ENCODE data around the gene PDE5A. TPM values are rescaled to one million over a fixed set of nuclear protein-coding genes. Genes with fewer than 3 reads are reported as not detected.

Gene PDE5A
- polyA plus RNA-seq, 3 donors = 0.80 to 0.82 TPM; not detected in 1

- H3K27me3 Mint-ChIP-seq (ENCODE audit: low read depth in 3 of 3) = peaks cover 0 to 2% (median 0%) of the 10 kb centered on the region in 3 donors
- Histone ChIP-seq H3K4me3 (replicated peaks in 1 of 3; ENCODE audit: low read depth in 2 of 3, low read length in 3 of 3) (no peak overlapping the region), H3K4me2 (replicated peaks; ENCODE audit: extremely low read depth, low read length, poor library complexity, severe bottlenecking) (no peak overlapping the region), H3K4me1 (ENCODE audit: control insufficient read depth in 1 of 2, insufficient read depth in 2 of 2, low read length in 2 of 2) (no peaks in the 10 kb centered on the region), H3K9me3 (replicated peaks in 1 of 2; ENCODE audit: control insufficient read depth in 1 of 2, insufficient read depth in 1 of 2, low read length in 2 of 2) (peaks cover 0 to 3% of the 10 kb centered on the region in 2 donors), H3K9ac (ENCODE audit: insufficient read depth, low read length, poor library complexity, severe bottlenecking) (no peak overlapping the region), H3K36me3 (replicated peaks in 1 of 2; ENCODE audit: control insufficient read depth in 1 of 2, insufficient read depth in 2 of 2, low read length in 2 of 2) (no peaks in the 10 kb centered on the region), H3K27me3 (ENCODE audit: control insufficient read depth in 2 of 2, insufficient read depth in 2 of 2, low read length in 2 of 2) (no peaks in the 10 kb centered on the region), H4K20me1 (ENCODE audit: insufficient read depth, low read length) (no peaks in the 10 kb centered on the region), H2AFZ (ENCODE audit: insufficient read depth, low read depth, low read length, poor library complexity, severe bottlenecking) (no peak overlapping the region), H3K27ac (ENCODE audit: low read depth in 1 of 2, low read length in 2 of 2) (no peak overlapping the region), H3K79me2 (ENCODE audit: insufficient read depth, low read length) (no peaks in the 10 kb centered on the region)
- no peak overlapping the region for H3K27ac Mint-ChIP-seq
- no peak for DNase-seq
- TF ChIP-seq CTCF (IDR thresholded peaks at IDR 0.05) = no peak
- intact Hi-C loops (cut with micrococcal nuclease) = no loop called here
- H3K36me3 Mint-ChIP-seq = no peaks in the 10 kb centered on the region
- H3K4me1 Mint-ChIP-seq = no peaks in the 10 kb centered on the region
- H3K9me3 Mint-ChIP-seq = peaks cover 0 to 7% (median 5%) of the 10 kb centered on the region in 7 donors
- no peak overlapping the region for H3K4me3 Mint-ChIP-seq
These were observed 64.5 kb downstream of the PDE5A start for GRCh38 chr4:119564106-119564505.

DNA sequence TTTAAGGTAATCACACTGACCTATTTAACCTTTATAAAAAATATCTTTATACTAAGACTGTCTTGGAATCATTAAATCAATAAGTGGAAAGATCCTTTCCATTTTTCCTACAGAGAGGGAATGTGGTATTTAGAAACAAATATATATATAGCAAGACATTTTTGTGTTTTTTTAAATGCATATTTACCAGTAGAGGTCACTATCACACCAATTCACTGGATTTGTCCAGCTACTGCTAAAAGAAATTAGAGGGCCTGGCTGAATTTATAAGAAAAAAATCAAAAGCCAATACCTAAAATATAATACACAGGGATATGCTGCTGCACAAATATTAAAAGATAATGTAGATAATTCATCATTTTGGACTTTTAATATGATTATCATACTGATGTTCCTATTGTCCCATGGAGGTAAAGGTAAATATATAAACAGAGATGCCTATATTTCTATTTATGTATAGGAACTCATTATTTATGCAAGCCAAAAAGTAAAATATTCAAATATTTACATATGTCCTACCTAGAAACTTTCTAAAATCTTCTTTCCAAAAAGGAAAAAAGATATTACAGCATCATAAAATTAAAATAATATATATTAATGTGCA is 69.5 kb downstream of the PDE5A start:
- H3K27me3 ChIP-seq (ENCODE audit: control insufficient read depth in 2 of 2, insufficient read depth in 2 of 2, low read length in 2 of 2) = no peaks in the 10 kb centered on the region
- intact Hi-C loops (cut with micrococcal nuclease) = no loop called here
- H2AFZ ChIP-seq (ENCODE audit: insufficient read depth, low read depth, low read length, poor library complexity, severe bottlenecking) = no peak overlapping the region
- H3K4me3 ChIP-seq (replicated peaks in 1 of 3; ENCODE audit: low read depth in 2 of 3, low read length in 3 of 3) = no peak overlapping the region
- H3K79me2 ChIP-seq (ENCODE audit: insufficient read depth, low read length) = no peaks in the 10 kb centered on the region
- H3K4me1 ChIP-seq (ENCODE audit: control insufficient read depth in 1 of 2, insufficient read depth in 2 of 2, low read length in 2 of 2) = no peaks in the 10 kb centered on the region
- Mint-ChIP-seq H3K27me3 (ENCODE audit: low read depth in 3 of 3) (peaks cover 0 to 2% (median 2%) of the 10 kb centered on the region in 3 donors), H3K27ac (no peak overlapping the region), H3K9me3 (peaks cover 0 to 5% (median 0%) of the 10 kb centered on the region in 7 donors), H3K36me3 (no peaks in the 10 kb centered on the region), H3K4me3 (no peak overlapping the region), H3K4me1 (no peaks in the 10 kb centered on the region)
- TF ChIP-seq CTCF (IDR thresholded peaks at IDR 0.05) = no peak
- H3K9me3 ChIP-seq (replicated peaks in 1 of 2; ENCODE audit: control insufficient read depth in 1 of 2, insufficient read depth in 1 of 2, low read length in 2 of 2) = no peaks in the 10 kb centered on the region
- no peak for DNase-seq
- no peak overlapping the region for H3K4me2 ChIP-seq (replicated peaks; ENCODE audit: extremely low read depth, low read length, poor library complexity, severe bottlenecking)
- no peak overlapping the region for H3K9ac ChIP-seq (ENCODE audit: insufficient read depth, low read length, poor library complexity, severe bottlenecking)
- H3K36me3 ChIP-seq (replicated peaks in 1 of 2; ENCODE audit: control insufficient read depth in 1 of 2, insufficient read depth in 2 of 2, low read length in 2 of 2) = no peaks in the 10 kb centered on the region
- no peak overlapping the region for H3K27ac ChIP-seq (ENCODE audit: low read depth in 1 of 2, low read length in 2 of 2)
- H4K20me1 ChIP-seq (ENCODE audit: insufficient read depth, low read length) = no peaks in the 10 kb centered on the region

All from CD14-positive monocyte (primary cell).